ENCODE measurements around the gene TTC31.

Gene TTC31

GRCh38 chr2:74448771-74449170, 34.1 kb upstream of the TTC31 start:
- DNase-seq (ENCODE audit: low read depth) = no peak
- TF ChIP-seq CTCF (IDR thresholded peaks at IDR 0.05; ENCODE audit: insufficient read depth, low read depth, low read length, missing control alignments) = no peak
- H3K4me3 ChIP-seq (ENCODE audit: low read length) = no peak overlapping the region

GRCh38 chr2:74450570-74451190, 32.2 kb upstream of the TTC31 start:
- no peak for DNase-seq (ENCODE audit: low read depth)
- no peak overlapping the region for H3K4me3 ChIP-seq (ENCODE audit: low read length)
- TF ChIP-seq CTCF (IDR thresholded peaks at IDR 0.05; ENCODE audit: insufficient read depth, low read depth, low read length, missing control alignments) = no peak

GRCh38 chr2:74454654-74455511, 28.0 kb upstream of the TTC31 start, which contains the start of gene INO80B:
Gene INO80B (plus strand): TSS chr2:74455087. CDS start chr2:74455117, 30 bp downstream.
- no peak for TF ChIP-seq CTCF (IDR thresholded peaks at IDR 0.05; ENCODE audit: insufficient read depth, low read depth, low read length, missing control alignments)
- peak within 1 kb of the TSS; percentile 95 for H3K4me3 ChIP-seq (ENCODE audit: low read length)

GRCh38 chr2:74457129-74457548, 25.7 kb upstream of the TTC31 start:
- no peak for TF ChIP-seq CTCF (IDR thresholded peaks at IDR 0.05; ENCODE audit: insufficient read depth, low read depth, low read length, missing control alignments)

More at GRCh38 chr2:74454654-74455511, 28.0 kb upstream of the TTC31 start, which contains the start of gene INO80B:
- DNase-seq (ENCODE audit: low read depth) = peak; percentile 99

GRCh38 chr2:74457549-74458131, 25.2 kb upstream of the TTC31 start:
- peak; percentile 57 for DNase-seq (ENCODE audit: low read depth)
- no peak for TF ChIP-seq CTCF (IDR thresholded peaks at IDR 0.05; ENCODE audit: insufficient read depth, low read depth, low read length, missing control alignments)

More at GRCh38 chr2:74457129-74457548, 25.7 kb upstream of the TTC31 start:
- DNase-seq (ENCODE audit: low read depth) = no peak
- H3K4me3 ChIP-seq (ENCODE audit: low read length) = peak overlapping the region; percentile 71

GRCh38 chr2:74458132-74458937, 24.5 kb upstream of the TTC31 start, which contains the start of gene WBP1:
Gene WBP1 (plus strand): TSS chr2:74458438. CDS start chr2:74458603, 165 bp downstream.
- peak; percentile 100 for DNase-seq (ENCODE audit: low read depth)
- no peak for TF ChIP-seq CTCF (IDR thresholded peaks at IDR 0.05; ENCODE audit: insufficient read depth, low read depth, low read length, missing control alignments)
- peak within 1 kb of the TSS; percentile 98 for H3K4me3 ChIP-seq (ENCODE audit: low read length)

More at GRCh38 chr2:74457549-74458131, 25.2 kb upstream of the TTC31 start:
- peak overlapping the region; percentile 71 for H3K4me3 ChIP-seq (ENCODE audit: low read length)
